Neuron (in vitro differentiated cells): ENCODE data around the gene CD151.

Experiments used
- H2AFZ ChIP-seq: one replicate; pipeline ENCODE4 v1.6.1; 2013; ENCODE audit warnings: low read depth, mild to moderate bottlenecking, inconsistent platforms, low read length, moderate library complexity
- H3K27me3 ChIP-seq: one replicate; pipeline ENCODE4 v1.6.1; 2013; ENCODE audit warnings: low read length; ENCODE audit not compliant: insufficient read depth
- H3K36me3 ChIP-seq: one replicate; pipeline ENCODE4 v1.6.1; 2013; ENCODE audit warnings: low read length; ENCODE audit not compliant: insufficient read depth
- H3K4me1 ChIP-seq: one replicate; pipeline ENCODE4 v1.6.1; 2013; ENCODE audit warnings: low read length; ENCODE audit not compliant: insufficient read depth
- H3K4me3 ChIP-seq: 2 replicates; pipeline ENCODE4 v1.5.1; 2013; ENCODE audit warnings: mild to moderate bottlenecking, low read length, moderate library complexity
- H3K9me3 ChIP-seq: one replicate; pipeline ENCODE4 v1.6.1; 2013; ENCODE audit warnings: low read length

The CD151 gene

GRCh38 chr11:887589-887988 is 54.8 kb downstream of the CD151 start:
- Histone ChIP-seq H3K9me3 (peaks cover 3% of the 10 kb centered on the region), H3K4me3 (no peak overlapping the region), H2AFZ (no peak overlapping the region), H3K27me3 (no peaks in the 10 kb centered on the region), H3K4me1 (peaks cover 9% of the 10 kb centered on the region), H3K36me3 (peaks cover 33% of the 10 kb centered on the region)
